DND-41 (cell line): ENCODE results near the gene NUDT21.
"Not testable (repeated sequence)": the region's sequence is repeated elsewhere in the genome, so short reads cannot be mapped to it uniquely, and the experiment has no call there.

Experiments
- ATAC-seq: fragments of 200-7000 bp; cut with Tn5 transposase; 3 replicates; pipeline ENCODE4 v1.9.1; 2021; ENCODE audit warnings: low read depth; ENCODE audit not compliant: insufficient read depth
- DNase-seq: peaks from one replicate; pipeline ENCODE4 v3.0.0-alpha.2; 2020
- H2AFZ ChIP-seq: 2 replicates; pipeline ENCODE4 v1.6.0; 2012; ENCODE audit warnings: low read depth, low read length
- H3K27ac ChIP-seq: 2 replicates; pipeline ENCODE4 v1.5.1; 2012; ENCODE audit warnings: low read length, inconsistent platforms
- H3K27me3 ChIP-seq: fragments of 200-600 bp; sonication (generic); 2 replicates; pipeline ENCODE4 v1.6.0; 2012; ENCODE audit warnings: low read length, mild to moderate bottlenecking, inconsistent platforms; ENCODE audit not compliant: insufficient read depth, poor library complexity
- H3K36me3 ChIP-seq: 2 replicates; pipeline ENCODE4 v1.5.1; 2012; ENCODE audit warnings: low read length, inconsistent platforms; ENCODE audit not compliant: insufficient read depth
- H3K4me1 ChIP-seq: 2 replicates; pipeline ENCODE4 v1.5.1; 2012; ENCODE audit warnings: mild to moderate bottlenecking, low read length; ENCODE audit not compliant: insufficient read depth
- H3K4me2 ChIP-seq: 2 replicates; pipeline ENCODE4 v1.6.0; 2012; ENCODE audit warnings: mild to moderate bottlenecking, moderate library complexity, low read length, inconsistent platforms; ENCODE audit not compliant: insufficient read depth
- H3K4me3 ChIP-seq, 2 experiments: fragments of 200-600 bp in 1 of 2; shearing (Covaris generic) in 1 of 2; 2 replicates each; pipeline ENCODE4 v1.5.1; 2012 to 2016; ENCODE audit warnings: inconsistent platforms in 2 of 2, low read length in 2 of 2, mild to moderate bottlenecking in 2 of 2, low read depth in 1 of 2, moderate library complexity in 1 of 2
- H3K79me2 ChIP-seq: 2 replicates; pipeline ENCODE4 v1.6.0; 2012; ENCODE audit warnings: low read length, inconsistent platforms; ENCODE audit not compliant: insufficient read depth
- H3K9ac ChIP-seq: 2 replicates; pipeline ENCODE4 v1.6.0; 2012; ENCODE audit warnings: low read depth, mild to moderate bottlenecking, inconsistent platforms, low read length, moderate library complexity
- H3K9me3 ChIP-seq: 2 replicates; pipeline ENCODE4 v1.5.1; 2012; ENCODE audit warnings: low read length, moderate library complexity, mild to moderate bottlenecking, inconsistent platforms; ENCODE audit not compliant: insufficient read depth, severe bottlenecking
- H4K20me1 ChIP-seq: 2 replicates; pipeline ENCODE4 v1.6.0; 2012; ENCODE audit warnings: low read length; ENCODE audit not compliant: insufficient read depth
- EZH2 ChIP-seq: IDR thresholded peaks from 3 replicates; pipeline ENCODE4 v1.6.1; 2012; ENCODE audit warnings: borderline replicate concordance, low read depth, mild to moderate bottlenecking, moderate library complexity, low read length, inconsistent platforms; ENCODE audit not compliant: severe bottlenecking
- TF ChIP-seq, protein P1 (sequence below): IDR thresholded peaks from 2 replicates; pipeline ENCODE4 v1.5.1; 2012; ENCODE audit warnings: borderline replicate concordance, low read length, moderate library complexity, mild to moderate bottlenecking; ENCODE audit not compliant: poor library complexity, severe bottlenecking; ENCODE audit errors: extremely low read depth

NUDT21 gene

DNA sequence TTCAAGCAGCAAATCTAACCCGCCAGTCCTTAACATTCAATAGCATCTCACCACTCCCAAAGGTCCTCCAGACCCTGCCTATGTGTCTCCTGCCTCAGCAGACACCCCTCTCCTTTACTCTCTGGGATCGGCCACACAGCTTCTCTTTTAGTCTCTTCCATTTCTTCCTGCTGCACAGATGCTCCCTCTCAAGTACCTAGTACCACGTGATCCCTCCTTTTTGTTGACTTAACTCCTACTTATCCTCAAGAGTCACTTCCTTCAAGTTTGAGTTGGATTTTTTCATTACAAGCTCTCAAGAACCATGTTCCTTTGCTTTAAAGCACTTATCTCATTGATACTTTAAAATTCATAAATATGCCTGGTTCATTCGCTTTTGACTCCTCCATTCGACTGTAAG lies 50.7 kb downstream of the NUDT21 start:
- no peaks in the 10 kb centered on the region for H3K27me3 ChIP-seq

DNA sequence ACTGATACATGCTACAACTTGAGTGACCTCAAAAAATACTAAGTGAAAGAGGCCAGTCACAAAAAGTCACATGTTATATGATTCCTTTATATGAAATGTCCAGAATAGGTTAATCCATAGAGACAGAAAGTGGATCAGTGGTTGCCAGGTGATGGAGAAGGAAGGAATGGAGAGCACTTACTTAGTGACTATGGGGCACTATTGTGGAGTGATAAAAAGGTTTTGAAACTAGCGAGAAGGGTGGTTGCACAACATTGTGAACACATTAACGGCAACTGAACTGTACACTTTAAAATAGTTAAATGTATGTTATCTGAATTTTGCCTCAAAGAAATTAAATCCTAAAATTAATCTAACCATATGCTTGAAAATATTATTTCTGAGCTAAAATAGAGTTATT lies 51.6 kb downstream of the NUDT21 start:
- Histone ChIP-seq H3K36me3 (peaks cover 59% of the 10 kb centered on the region), H3K27ac (no peak overlapping the region), H3K4me2 (no peak overlapping the region), H2AFZ (no peak overlapping the region), H3K4me3 (no peak overlapping the region), H3K9ac (no peak overlapping the region), H3K27me3 (no peaks in the 10 kb centered on the region), H3K4me1 (no peaks in the 10 kb centered on the region), H4K20me1 (0 out of 2 replicates have a peak, but pooled peaks cover 5% of the 10 kb centered on the region), H3K79me2 (no peaks in the 10 kb centered on the region), H3K9me3 (no peaks in the 10 kb centered on the region)
- no peak for DNase-seq
- no peak for TF ChIP-seq EZH2
- TF ChIP-seq, protein P1, sequence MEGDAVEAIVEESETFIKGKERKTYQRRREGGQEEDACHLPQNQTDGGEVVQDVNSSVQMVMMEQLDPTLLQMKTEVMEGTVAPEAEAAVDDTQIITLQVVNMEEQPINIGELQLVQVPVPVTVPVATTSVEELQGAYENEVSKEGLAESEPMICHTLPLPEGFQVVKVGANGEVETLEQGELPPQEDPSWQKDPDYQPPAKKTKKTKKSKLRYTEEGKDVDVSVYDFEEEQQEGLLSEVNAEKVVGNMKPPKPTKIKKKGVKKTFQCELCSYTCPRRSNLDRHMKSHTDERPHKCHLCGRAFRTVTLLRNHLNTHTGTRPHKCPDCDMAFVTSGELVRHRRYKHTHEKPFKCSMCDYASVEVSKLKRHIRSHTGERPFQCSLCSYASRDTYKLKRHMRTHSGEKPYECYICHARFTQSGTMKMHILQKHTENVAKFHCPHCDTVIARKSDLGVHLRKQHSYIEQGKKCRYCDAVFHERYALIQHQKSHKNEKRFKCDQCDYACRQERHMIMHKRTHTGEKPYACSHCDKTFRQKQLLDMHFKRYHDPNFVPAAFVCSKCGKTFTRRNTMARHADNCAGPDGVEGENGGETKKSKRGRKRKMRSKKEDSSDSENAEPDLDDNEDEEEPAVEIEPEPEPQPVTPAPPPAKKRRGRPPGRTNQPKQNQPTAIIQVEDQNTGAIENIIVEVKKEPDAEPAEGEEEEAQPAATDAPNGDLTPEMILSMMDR = no peak
- no peak for ATAC-seq

More for the DNA sequence above, 50.7 kb downstream of the NUDT21 start:
- Histone ChIP-seq H3K27ac (no peak overlapping the region), H3K4me2 (no peak overlapping the region), H2AFZ (no peak overlapping the region), H4K20me1 (peaks cover 5% of the 10 kb centered on the region; the same call in 1 of the 2 replicates), H3K4me3 (no peak overlapping the region), H3K36me3 (peaks cover 69% of the 10 kb centered on the region), H3K4me1 (no peaks in the 10 kb centered on the region), H3K9me3 (no peaks in the 10 kb centered on the region), H3K79me2 (no peaks in the 10 kb centered on the region), H3K9ac (no peak overlapping the region)
- ATAC-seq (no peak), DNase-seq (no peak)
- TF ChIP-seq, protein P1 = no peak
- no peak for TF ChIP-seq EZH2

DNA sequence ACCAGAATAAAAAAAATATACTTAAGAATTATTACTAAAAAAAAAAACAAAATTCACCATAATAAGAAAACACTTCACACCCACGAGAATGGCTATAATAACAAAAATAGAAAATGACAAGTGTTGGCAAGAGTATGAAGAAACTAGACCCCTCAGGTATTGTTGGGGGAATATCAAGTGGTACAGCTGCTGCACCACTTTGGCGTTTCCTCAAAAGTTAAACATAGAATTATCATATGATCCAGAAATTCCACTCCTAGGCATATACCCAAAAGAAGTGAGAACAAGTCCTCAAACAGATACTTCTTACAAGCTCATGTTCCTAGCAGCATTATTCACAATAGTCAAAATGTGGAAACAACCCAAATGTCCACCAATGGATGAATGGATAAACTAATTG lies 52.1 kb downstream of the NUDT21 start:
- Histone ChIP-seq H2AFZ (no peak overlapping the region), H3K4me1 (no peaks in the 10 kb centered on the region), H3K9ac (no peak overlapping the region), H3K4me2 (no peak overlapping the region), H3K9me3 (no peaks in the 10 kb centered on the region), H4K20me1 (0 out of 2 replicates have a peak, but pooled peaks cover 5% of the 10 kb centered on the region), H3K36me3 (peaks cover 55% of the 10 kb centered on the region), H3K27ac (no peak overlapping the region), H3K27me3 (no peaks in the 10 kb centered on the region), H3K79me2 (no peaks in the 10 kb centered on the region), H3K4me3 (no peak overlapping the region)
- no peak for DNase-seq
- ATAC-seq = no peak
- TF ChIP-seq EZH2 = no peak
- TF ChIP-seq, protein P1 = no peak

DNA sequence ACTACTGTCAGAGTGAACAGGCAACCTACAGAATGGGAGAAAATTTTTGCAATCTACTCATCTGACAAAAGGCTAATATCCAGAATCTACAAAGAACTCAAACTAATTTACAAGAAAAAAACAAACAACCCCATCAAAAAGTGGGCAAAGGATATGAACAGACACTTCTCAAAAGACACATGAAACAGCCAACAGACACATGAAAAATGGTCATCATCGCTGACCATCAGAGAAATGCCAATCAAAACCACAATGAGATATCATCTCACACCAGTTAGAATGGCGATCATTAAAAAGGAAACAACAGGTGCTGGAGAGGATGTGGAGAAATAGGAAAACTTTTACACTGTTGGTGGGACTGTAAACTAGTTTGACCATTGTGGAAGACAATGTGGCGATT lies 54.4 kb downstream of the NUDT21 start:
- H3K9me3 ChIP-seq, ATAC-seq, H3K27ac ChIP-seq, H3K79me2 ChIP-seq, H3K4me1 ChIP-seq, H3K4me2 ChIP-seq, H2AFZ ChIP-seq, H3K27me3 ChIP-seq, DNase-seq, H3K4me3 ChIP-seq, H3K9ac ChIP-seq, H4K20me1 ChIP-seq: not testable (repeated sequence)
- H3K36me3 ChIP-seq = peaks cover 40% of the 10 kb centered on the region
